ENCODE measurements around the gene DHX8. TPM values are rescaled to one million over a fixed set of nuclear protein-coding genes. Genes with fewer than 3 reads are reported as not detected.

Gene DHX8
- total RNA-seq (2012; rRNA removed) (50.0 TPM in 2 replicates), polyA plus RNA-seq (2012; rRNA removed) (21.8 and 22.6 TPM in 2 replicates), Bru-seq, nascent RNA (percentile 73 among the genes with signal in this experiment), BruChase-seq, experiment 1, labeled RNA remaining after a 6-hour chase (percentile 78 among the genes with signal in this experiment), BruChase-seq, experiment 2, labeled RNA remaining after a 2-hour chase (percentile 75 among the genes with signal in this experiment)
- polyA plus RNA-seq (2012; cell fraction: cytosol; rRNA removed), result 8.8 and 12.4 TPM in 2 replicates
- 14.1 and 32.4 TPM in 2 replicates for polyA plus RNA-seq (2012; cell fraction: nucleus; rRNA removed; ENCODE audit: low replicate concordance)
- long read RNA-seq, full-length matches to known transcripts, result 20 of 35 reads
- long read RNA-seq, partial matches to known transcripts, result 7 of 35 reads
- long read RNA-seq, other reads (novel, unspliced or antisense), result 8 of 35 reads

DNA sequence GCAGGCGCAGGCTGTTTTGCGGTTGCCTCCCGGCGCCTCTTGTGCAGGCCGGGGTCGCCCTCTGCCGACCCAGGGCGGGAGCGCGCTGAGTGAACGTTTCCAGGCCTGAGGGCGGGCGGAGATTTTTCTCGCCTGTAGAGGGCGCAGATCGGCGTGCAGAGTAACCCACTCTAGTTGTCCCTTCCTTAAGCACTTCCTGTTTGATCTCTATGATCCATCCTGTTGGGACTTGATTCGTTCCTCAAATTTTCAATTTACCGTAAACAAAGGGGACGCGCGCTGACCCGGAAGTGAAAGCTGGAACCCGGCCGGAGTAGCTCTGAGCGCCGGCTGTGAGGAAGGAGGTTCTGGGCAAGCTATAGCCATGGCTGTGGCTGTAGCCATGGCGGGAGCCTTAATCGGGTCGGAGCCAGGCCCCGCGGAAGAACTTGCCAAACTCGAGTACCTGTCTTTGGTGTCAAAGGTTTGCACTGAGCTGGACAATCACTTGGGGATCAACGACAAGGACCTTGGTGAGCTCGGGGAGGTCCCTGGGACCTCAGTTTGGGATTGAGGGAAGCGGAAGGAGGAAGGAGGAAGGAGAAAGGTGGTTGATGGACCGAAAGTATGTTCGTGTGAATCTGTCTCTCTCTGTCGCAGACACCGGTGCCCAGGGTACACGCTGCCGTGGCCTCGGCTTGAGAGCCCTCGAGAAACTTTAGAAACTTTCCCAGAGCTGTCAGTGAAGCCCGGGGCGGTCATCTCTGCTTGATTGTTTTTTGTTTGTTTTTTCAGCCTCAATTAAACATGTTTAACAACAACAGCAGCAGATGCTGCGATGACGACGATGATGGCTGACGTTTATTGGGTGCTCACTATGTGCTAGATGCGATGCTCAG lies at the start of gene DHX8:
Gene DHX8, plus strand, starts transcription at position 302 of the 878 bp plus-strand sequence. Its CDS starts 63 bp downstream, at position 365.
- POLR2A ChIA-PET (ENCODE audit: unreplicated experiment), result interaction anchor here (0.6 to 3.7 kb wide), 8 partner anchors 85 to 168 kb away, joined by 3 to 44 read pairs (median 4); no protein-coding TSS in a partner anchor
- Histone ChIP-seq H3K36me3 (ENCODE audit: control insufficient read depth, insufficient read depth, low read length) (no peaks in the 10 kb centered on the region), H4K91ac (ENCODE audit: insufficient read depth, low read depth, low read length) (peak within 1 kb of the TSS; percentile 92), H3K4me2 (ENCODE audit: low read depth, low read length) (peak within 1 kb of the TSS; percentile 93), H2BK5ac (ENCODE audit: low read depth, low read length, poor library complexity, severe bottlenecking) (peak within 1 kb of the TSS; percentile 88), H3K9me1 (ENCODE audit: insufficient read depth, low read length) (peaks cover 5% of the 10 kb centered on the region), H3K18ac (ENCODE audit: low read depth, low read length) (peak within 1 kb of the TSS; percentile 94), H2BK15ac (ENCODE audit: low read depth, low read length) (peak within 1 kb of the TSS; percentile 68; the same call in 1 of the 3 replicates), H3K27ac (ENCODE audit: insufficient read depth, low read length) (peak within 1 kb of the TSS; percentile 86), H3K4ac (ENCODE audit: low read depth, low read length) (peak within 1 kb of the TSS; percentile 93), H3K23ac (ENCODE audit: low read depth, low read length) (peak within 1 kb of the TSS; percentile 94), H3K27me3 (ENCODE audit: control insufficient read depth, insufficient read depth, low read length) (no peaks in the 10 kb centered on the region), H3K9ac (ENCODE audit: low read depth, low read length) (peak within 1 kb of the TSS; percentile 89), H2AK9ac (replicated peaks; ENCODE audit: low read depth, low read length, poor library complexity) (peak within 1 kb of the TSS; percentile 94), H4K8ac (ENCODE audit: low read depth in 2 of 2, low read length in 2 of 2) (peak within 1 kb of the TSS; percentile 85 to 98), H3K79me1 (ENCODE audit: low read depth in 1 of 2, low read length in 2 of 2) (peaks cover 8 to 37% of the 10 kb centered on the region in 2 experiments; a peak in 3 of 4 replicates), H3K9me3 (ENCODE audit: control insufficient read depth, insufficient read depth, low read length) (no peaks in the 10 kb centered on the region), H4K5ac (ENCODE audit: low read depth, low read length) (peak within 1 kb of the TSS; percentile 99), H3K56ac (ENCODE audit: extremely low read depth, insufficient read depth, low read length) (peak within 1 kb of the TSS; percentile 85), H2AFZ (replicated peaks; ENCODE audit: low read length, poor library complexity) (peak within 1 kb of the TSS; percentile 86), H2AK5ac (ENCODE audit: low read depth, low read length) (peak within 1 kb of the TSS; percentile 79), H2BK120ac (ENCODE audit: low read depth, low read length) (peak within 1 kb of the TSS; percentile 81), H3K4me3 (ENCODE audit: insufficient read depth, low read depth, low read length) (peak within 1 kb of the TSS; percentile 78), H3K14ac (replicated peaks; ENCODE audit: low read depth, low read length) (peak within 1 kb of the TSS; percentile 94), H4K20me1 (ENCODE audit: insufficient read depth, low read length) (peaks cover 5% of the 10 kb centered on the region; the same call in 1 of the 2 replicates), H3K4me1 (ENCODE audit: control insufficient read depth, insufficient read depth, low read length) (peaks cover 8% of the 10 kb centered on the region), H2BK20ac (ENCODE audit: low read depth, low read length) (no peak within 1 kb of the TSS)
- DNase-seq (peak; percentile 99), ATAC-seq (ENCODE audit: low read depth) (peak; percentile 98)
- dilution Hi-C loops (cut with HindIII; ENCODE audit: low sequenced_read_pairs, unreplicated experiment), result no loop called here
- CTCF ChIA-PET, result interaction anchor here (0.6 to 3.2 kb wide), 25 partner anchors 10 to 363 kb away, joined by 3 to 47 read pairs (median 4); partner anchors contain the start of genes ARL4D and CD300LG
- in situ Hi-C loops (cut with MboI; ENCODE audit: low sequenced_read_pairs), result loop anchor here (5.0 to 25.0 kb wide), 2 partner anchors 97 to 297 kb away; no protein-coding TSS in a partner anchor
- BruUV-seq (replicated peaks), result TSS peak; percentile 71
- intact Hi-C loops (cut with micrococcal nuclease), result loop anchor here (1.0 kb wide), 1 partner anchor 90 kb away; no protein-coding TSS in a partner anchor
- 0% methylated on average over 23 of the region's 51 CpGs; no CpG with 5 or more reads in 1 of the 2 experiments for WGBS, 2 experiments (ENCODE audit: extremely low coverage in 2 of 2, insufficient read length in 1 of 2)
- TF ChIP-seq MAFK (IDR thresholded peaks at IDR 0.05; ENCODE audit: low read depth, low read length) (no peak), BHLHE40 (IDR thresholded peaks at IDR 0.05; ENCODE audit: low read depth, low read length) (peak; percentile 46), SMC3 (IDR thresholded peaks at IDR 0.05; ENCODE audit: low read depth, low read length) (peak; percentile 100), NFE2L2 (IDR thresholded peaks at IDR 0.05; ENCODE audit: low read depth, low read length) (peak; percentile 19; the same call in 1 of the 2 replicates), POLR2A (IDR thresholded peaks at IDR 0.05; ENCODE audit: low read depth, low read length) (peak; percentile 80), FOS (IDR thresholded peaks at IDR 0.05; ENCODE audit: low read depth, low read length) (no peak), MAZ (IDR thresholded peaks at IDR 0.05; ENCODE audit: borderline replicate concordance, low read depth, low read length) (peak; percentile 54; the same call in 1 of the 2 replicates)
- TF ChIP-seq, protein P1, sequence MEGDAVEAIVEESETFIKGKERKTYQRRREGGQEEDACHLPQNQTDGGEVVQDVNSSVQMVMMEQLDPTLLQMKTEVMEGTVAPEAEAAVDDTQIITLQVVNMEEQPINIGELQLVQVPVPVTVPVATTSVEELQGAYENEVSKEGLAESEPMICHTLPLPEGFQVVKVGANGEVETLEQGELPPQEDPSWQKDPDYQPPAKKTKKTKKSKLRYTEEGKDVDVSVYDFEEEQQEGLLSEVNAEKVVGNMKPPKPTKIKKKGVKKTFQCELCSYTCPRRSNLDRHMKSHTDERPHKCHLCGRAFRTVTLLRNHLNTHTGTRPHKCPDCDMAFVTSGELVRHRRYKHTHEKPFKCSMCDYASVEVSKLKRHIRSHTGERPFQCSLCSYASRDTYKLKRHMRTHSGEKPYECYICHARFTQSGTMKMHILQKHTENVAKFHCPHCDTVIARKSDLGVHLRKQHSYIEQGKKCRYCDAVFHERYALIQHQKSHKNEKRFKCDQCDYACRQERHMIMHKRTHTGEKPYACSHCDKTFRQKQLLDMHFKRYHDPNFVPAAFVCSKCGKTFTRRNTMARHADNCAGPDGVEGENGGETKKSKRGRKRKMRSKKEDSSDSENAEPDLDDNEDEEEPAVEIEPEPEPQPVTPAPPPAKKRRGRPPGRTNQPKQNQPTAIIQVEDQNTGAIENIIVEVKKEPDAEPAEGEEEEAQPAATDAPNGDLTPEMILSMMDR (conservative IDR thresholded peaks at IDR 0.05; ENCODE audit: low read depth, low read length), result peak; percentile 100; the same call in 1 of the 2 replicates
- TF ChIP-seq, protein P2, sequence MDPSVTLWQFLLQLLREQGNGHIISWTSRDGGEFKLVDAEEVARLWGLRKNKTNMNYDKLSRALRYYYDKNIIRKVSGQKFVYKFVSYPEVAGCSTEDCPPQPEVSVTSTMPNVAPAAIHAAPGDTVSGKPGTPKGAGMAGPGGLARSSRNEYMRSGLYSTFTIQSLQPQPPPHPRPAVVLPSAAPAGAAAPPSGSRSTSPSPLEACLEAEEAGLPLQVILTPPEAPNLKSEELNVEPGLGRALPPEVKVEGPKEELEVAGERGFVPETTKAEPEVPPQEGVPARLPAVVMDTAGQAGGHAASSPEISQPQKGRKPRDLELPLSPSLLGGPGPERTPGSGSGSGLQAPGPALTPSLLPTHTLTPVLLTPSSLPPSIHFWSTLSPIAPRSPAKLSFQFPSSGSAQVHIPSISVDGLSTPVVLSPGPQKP (IDR thresholded peaks at IDR 0.05; ENCODE audit: borderline replicate concordance, low read depth, low read length), result 0 out of 2 replicates have a peak, but pooled peaks have one; percentile 39
- TF ChIP-seq, protein P3, sequence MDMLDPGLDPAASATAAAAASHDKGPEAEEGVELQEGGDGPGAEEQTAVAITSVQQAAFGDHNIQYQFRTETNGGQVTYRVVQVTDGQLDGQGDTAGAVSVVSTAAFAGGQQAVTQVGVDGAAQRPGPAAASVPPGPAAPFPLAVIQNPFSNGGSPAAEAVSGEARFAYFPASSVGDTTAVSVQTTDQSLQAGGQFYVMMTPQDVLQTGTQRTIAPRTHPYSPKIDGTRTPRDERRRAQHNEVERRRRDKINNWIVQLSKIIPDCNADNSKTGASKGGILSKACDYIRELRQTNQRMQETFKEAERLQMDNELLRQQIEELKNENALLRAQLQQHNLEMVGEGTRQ (IDR thresholded peaks at IDR 0.05; ENCODE audit: low read depth, low read length), result no peak
